CMK (cell line): ENCODE results near the gene TMEM238L.

ENCODE experiments used
- DNase-seq: peaks from one replicate; pipeline ENCODE4 v3.0.0-alpha.2; 2010; ENCODE audit warnings: low read depth

TMEM238L gene

DNA sequence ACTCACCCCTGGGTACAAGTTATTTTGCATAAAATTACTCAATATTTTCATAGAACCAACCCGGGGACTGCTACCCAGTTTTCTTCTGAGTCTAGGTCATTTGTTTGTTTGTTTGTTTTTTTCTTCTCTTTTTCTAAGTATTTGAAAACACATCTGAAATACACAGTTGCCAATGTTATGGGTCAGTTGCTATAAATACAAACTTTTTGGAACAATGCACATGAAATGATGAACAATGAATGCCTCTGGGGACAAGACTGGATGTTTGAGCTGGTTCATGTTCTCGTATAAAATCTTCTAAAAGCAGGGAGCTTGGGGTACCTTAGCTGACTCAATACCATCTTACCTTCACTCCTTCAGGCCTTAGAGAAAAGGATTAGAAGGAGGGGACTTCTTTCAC, 30.5 kb downstream of the TMEM238L start:
- no peak for DNase-seq

DNA sequence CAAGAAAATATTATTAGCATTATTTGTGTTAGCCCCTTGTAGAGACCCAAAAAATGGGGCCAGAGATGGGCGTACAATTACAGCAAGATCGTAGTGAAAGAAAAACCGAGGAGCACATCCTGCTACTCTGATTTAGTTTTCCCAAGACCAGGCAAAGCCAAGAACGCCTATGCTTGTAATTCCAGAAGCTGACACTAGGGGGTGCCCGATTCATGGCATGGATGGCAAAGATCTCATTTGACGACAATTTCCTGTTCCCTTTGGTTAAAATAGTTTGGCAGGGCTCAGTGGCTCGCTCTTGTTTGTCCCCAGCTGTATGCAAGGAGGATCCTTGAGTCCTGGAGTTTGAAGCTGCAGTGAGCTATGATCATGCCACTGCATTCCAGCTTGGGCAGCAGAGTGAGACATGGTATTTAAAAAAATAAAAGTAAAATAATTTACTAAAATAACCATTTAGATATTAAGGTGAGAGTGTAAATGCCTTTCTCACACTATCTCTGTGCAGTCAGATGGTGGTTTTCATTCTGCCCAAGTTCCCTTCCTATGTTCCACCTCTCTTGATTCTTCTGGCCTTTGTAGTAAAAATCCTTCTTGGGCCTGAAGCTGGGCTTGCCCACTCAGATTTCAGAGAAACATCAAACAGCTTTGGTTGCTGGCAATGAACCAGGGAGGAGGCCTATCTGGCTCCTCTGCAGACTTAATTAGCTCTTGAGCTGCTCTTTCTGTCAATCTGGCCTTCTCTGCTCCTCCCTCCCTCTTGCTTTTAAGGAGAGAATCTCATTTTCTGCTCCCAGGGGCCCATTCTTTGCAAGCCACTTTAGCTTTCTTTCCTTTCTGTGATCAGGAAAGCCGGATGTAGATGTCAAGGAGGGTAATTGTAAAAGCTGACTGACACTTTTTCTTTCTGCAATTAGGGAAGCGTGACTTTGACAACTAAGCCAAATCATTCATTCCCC, 31.2 kb downstream of the TMEM238L start:
- peak; percentile 33 for DNase-seq

DNA sequence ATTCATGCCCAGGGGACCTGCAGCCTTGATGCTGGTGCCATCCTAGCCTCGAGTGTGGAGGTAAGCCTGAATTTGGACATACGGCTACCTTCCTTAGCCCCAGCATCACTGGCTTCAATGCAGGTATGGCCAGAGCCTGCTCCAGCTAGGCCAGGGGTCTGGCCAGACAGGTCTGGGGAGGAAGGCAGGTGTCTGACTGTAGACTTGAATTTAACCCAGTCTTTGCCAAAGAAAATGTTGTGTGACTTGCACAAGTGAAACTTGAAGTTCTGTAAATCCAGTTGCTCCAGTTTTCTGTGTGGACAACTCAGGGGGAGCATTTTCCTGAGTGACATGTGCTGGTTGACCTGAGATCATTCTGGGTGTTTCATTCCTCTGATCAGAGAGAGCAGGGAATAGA, 32.8 kb downstream of the TMEM238L start:
- DNase-seq = no peak

DNA sequence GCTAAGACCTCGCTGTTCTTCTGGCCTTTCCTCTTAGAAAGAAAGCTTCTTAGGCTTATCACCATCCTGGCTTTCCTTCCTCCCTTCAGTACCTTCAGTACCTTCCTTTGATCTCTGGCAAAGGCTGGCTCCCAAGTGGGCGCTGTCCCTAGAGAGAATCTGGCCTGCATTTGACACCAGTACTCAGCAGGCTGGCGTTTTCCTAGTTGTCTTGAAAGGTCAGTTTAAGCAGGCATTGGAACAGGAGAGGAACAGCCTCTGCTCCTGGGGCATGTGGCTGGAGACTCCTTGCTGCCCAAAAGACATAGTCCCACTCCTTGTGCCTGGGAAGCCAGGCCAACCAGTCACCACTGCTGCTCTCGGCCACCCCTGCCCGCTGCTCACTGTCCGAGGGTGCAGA, 34.1 kb downstream of the TMEM238L start:
- no peak for DNase-seq

DNA sequence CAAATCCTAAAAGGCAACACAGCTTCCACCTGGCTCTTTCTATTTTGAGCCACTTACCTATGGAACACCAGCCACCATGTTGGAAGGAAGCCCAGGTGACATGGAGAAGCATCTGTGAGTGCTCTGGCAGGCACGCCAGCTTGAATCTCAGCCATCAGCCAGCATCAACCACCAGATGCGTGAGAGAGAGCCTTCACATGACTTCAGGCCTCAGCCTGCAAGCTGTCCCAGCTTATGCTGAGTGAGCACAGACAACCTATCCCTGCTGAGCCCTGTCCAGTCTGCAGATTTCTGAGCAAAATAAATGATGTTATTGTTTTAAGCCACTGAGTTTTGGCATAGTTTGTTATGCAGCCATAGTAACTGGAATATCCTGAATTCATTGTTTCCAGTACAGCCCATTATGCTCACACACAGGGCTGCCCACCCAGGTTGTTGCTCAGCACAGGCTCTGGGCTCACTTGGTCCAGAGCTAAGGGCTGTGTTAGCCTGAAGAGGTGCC, 35.1 kb downstream of the TMEM238L start:
- DNase-seq = no peak

DNA sequence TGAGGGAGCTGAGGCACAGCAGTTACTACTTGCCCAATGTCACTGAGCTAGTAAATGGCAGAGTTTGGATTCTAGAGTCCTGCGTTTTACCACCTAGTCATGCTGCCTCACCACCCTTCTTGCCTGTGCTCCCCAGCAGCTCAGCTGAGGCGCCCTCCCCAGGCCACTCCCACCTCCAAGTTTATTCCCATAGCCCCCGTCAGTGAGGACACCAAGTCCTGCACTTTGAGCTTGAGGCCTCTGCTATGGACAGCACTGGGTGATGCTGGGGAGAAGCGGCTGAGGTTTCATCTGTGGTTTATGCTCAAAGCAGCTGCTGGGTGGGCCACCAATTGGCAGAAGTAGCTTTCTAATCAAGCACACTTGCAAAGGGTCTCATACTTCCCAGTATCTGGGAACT, 36.7 kb downstream of the TMEM238L start:
- no peak for DNase-seq

DNA sequence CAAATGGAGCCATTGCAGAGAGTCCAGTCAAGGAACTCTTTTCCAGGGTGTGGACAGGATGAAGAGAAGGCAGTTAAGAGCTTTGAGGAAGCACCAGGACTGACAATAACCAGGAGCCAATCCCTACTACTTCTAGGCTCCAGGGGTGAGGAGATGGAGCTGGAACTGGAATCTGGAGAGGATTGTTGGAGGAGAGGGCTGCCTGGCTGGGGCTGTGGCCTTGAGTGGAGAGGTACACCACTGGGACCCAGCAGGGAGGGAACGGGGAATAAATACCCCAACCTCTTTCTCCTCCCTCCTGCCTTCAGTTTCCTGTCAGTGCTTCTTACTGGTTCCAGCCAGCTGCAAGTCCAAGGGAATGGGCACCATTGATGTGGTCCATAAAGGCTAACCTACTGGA, 41.9 kb downstream of the TMEM238L start:
- DNase-seq = no peak

DNA sequence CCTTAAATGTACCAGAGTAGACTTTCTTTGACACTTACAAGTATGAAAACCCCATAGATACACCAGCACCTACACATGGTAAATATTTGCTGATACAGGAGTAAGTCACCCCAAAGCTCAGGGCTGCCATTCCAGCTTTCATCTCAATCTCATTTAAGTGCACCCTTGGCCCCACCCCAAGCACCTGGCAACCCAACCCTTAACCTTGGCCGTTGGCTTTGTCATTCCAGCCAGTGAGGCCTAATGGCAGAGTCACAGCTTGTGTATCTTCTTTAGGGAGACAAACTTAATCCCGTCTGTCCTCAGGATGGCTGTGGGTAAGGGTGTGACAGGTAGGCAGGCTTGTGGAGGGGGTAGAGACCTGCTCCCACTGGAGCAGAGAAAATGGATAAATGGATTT, 42.6 kb downstream of the TMEM238L start:
- no peak for DNase-seq

DNA sequence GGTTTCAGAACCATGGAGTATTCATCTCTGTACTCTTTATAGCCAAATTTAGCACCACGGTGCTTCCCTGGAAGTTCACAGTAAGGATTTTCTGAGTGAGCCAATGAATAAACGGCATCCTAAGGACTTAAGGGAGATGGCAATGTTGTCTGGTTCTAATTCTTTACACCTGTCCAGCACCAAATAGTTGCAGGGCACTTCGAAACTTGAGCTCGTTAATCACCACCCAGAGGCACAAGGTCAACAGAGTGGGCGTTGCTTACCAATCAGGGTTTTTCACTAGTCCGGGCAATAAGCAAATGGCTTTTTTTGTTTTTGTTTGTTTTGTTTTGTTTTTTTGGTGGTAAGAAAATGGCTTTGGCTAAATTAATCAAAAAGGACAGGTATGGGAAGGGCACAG, 45.8 kb downstream of the TMEM238L start:
- no peak for DNase-seq

DNA sequence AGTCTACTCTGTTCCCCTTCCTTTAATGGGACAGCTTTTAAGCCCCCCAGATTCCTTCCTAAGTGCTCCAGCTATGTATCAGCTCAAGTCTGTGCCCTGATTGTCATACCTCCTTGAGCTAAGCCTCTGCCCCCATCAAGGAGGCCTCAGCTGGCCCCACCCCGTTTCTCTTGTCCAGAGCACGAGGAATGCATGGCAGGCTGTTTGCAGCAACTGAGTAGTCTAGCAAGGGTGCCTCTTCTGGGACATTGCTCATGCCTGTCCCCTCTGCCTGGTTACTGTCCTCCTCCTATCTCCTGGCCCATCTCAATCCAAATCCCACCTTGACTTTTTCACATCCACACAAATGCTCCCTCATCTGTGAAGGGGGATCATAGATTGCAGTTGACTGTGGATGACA, 46.3 kb downstream of the TMEM238L start:
- no peak for DNase-seq

DNA sequence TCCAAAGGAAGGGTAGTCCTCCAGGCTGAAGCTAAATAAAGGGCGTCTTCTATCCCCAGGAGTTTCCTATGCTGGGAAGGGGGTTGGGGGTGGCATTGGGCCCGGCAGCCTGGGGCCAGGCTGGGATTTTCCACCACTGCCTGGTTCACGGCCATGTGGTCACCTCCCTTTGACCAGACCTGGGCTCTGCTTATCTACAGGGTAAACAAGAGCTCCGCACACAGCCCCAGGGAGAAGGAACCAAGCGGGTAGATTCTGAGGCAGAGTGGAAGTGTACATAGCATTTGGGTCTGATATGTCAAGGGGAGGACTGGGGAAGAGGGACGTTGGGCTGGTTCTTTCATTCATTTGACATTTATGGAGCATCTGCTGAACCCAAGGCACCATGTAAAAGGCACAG, 46.8 kb downstream of the TMEM238L start:
- DNase-seq = no peak

DNA sequence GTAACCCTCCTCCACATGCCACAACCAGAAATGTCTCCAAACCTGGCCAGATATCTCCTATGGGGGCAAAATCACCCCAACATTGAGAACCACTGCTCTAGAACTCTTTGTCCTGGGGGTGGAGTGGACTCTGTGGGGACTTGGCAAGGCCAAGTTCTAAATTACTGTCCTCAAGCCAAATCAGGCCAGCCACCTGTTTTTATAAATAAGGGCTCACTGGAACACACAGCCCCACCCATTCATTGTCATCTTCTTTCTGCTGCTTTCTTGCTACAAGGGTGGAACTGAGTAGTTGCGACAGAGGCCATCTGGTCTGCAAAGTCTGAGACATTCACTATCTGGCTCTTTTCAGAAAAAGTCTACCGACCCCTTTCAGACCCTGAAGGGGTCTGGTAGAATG, 47.3 kb downstream of the TMEM238L start:
- DNase-seq = no peak

DNA sequence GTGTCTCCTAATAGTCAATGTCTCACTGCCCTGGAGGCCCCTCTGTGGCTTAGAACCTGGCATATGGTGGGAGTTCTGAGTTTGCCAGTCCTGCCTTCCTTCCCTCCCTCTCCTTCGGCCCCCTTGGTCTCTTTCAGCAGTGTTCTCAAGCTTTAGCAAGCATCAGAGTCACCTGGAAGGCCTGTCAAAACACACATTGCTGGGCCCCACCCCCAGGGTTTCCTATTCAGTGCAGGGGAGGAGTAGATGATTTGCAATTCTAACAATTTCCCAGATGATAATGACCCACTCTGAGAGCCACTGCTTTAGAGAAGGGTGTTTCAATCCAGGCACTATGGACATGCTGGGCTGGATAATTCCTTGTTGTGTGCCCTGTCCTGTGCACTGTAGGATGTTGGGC, 47.7 kb downstream of the TMEM238L start:
- no peak for DNase-seq

DNA sequence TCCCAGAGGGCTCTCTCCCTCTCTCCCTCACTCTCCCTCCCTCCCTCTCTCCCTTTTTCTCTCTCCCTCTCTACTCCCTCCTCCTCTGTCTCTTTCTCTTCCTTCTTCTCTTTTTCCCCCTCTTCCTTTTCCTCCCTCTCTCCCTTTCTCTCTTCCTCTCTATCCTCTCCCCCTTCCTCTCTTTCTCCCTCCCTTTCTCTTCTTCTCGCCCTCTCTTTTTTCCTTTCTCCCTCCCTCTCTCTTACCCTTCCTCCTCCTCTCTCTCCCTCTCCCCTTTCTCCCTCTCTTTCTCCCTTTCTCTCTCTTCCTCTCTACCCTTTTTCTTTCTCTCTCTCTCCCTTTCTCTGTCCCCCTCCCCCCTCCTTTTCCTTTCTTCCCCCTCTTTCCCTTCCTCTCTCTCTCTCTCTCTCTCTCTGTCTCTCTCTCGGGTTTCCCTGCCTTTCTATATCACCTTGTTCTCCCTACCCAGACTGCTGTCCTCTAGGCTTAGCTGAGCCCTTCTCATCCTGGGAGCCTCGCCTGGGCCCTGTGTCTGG, 48.2 kb downstream of the TMEM238L start:
- no peak for DNase-seq

DNA sequence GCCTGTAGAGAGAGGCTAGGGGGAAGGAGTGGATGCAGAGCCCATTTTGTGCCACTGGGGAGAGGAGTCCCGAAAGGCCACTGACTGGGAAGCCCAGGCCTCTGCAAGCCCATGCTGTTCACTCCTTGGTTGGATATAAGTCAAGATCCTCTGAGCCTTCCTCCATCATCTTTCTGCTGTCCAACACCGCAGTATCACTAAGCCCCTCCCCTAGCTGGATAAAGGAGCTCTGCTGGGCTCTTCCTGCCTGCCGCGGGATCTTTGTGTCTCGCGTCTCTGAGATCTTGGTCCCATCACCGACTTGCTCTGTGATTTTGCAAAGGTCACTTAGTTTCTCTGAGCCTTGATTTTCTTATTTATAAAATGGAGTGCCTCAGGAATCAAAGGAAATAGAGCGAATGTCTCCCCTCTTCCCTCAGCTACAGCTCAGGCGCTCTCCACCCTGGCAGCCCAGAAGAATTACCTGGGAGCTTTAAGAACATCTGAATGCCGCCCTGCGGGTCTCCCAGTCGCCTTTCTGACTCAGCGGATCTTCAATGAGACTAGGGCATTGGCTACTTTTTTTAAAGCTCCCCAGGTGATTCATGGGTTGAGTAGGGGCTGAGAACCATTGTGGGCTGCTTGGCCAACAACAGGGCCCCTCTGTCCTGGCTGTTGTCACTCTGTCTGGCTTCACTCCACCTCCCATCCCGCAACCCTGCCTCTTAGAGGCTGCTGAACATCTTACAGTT, 48.9 kb downstream of the TMEM238L start:
- DNase-seq = no peak

DNA sequence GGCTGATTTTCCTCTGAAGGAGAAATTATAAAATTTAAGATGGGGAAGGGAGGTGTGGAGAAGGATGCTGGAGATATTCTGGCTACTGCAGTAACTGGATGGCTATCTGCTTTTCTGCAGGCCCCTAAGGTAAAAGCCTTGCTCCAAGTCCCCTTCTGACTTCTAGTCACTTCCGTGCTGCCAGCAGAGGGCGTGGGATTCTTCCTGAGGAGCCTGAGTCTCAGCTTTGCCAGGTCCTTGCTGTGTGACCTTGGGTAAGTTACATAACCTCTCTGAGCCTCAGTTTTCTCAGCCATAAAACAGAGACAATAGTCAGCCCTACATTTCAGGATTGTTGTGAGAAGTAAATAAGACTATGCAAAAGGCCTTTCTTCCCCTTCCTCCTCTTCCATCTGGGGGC, 49.8 kb downstream of the TMEM238L start:
- DNase-seq = peak; percentile 25

DNA sequence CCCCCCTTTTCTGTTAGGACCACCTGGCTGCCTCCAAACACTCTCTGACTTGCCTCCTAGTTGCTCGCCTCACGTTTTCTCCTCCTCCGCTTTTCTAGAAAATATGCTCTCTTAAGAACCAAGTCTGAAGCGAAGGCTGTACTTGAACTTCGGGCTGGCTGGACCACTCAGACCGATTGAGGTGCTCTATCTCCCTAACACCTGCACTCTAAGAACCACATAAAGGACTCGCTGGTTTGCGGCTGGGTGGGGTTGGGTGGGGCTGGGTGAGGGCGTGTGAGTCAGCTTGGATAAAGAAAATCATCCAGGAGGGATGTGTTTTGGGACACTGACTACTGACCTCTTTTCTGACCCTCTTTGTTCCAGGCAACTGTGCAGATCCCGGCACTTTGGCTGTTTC, 51.2 kb downstream of the TMEM238L start:
- no peak for DNase-seq

DNA sequence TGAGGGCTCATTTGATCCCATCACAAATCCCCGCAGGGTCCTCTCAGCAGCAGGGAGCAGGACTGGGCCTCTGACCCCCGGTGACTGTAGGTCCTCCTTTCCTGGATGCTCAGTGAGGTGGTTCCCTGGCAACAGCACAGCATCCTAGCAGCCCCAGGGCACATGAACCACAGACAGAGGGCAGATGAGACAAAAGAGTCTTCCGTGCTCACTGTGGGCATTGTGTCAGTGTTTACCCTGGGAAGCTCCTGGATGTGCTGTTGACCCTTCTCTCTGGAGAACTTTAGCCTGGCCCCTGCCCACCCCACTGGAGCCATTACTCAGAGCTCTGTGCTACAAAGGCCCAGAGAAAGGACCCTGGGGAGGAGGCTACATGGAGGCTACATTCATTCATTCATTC, 52.3 kb downstream of the TMEM238L start:
- no peak for DNase-seq

DNA sequence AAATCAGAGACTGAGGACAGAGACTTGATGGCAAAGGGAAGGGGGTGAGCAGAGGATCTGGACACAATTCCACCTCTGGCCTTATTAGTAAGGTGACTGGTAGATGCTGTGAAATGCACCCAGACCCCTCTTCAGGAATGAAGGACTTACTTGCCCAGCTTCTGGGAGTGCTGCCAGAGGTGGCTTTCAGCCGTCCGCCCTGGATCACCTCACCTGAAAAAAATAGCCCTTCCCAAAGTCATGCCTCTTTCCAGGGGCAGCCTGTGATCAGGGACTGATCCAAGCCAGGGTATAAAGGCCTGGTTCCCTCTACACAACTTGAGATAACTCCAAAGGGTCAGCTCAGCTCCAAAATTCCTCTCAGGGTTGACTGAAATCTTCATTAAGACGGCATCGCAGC, 53.7 kb downstream of the TMEM238L start:
- DNase-seq = no peak

DNA sequence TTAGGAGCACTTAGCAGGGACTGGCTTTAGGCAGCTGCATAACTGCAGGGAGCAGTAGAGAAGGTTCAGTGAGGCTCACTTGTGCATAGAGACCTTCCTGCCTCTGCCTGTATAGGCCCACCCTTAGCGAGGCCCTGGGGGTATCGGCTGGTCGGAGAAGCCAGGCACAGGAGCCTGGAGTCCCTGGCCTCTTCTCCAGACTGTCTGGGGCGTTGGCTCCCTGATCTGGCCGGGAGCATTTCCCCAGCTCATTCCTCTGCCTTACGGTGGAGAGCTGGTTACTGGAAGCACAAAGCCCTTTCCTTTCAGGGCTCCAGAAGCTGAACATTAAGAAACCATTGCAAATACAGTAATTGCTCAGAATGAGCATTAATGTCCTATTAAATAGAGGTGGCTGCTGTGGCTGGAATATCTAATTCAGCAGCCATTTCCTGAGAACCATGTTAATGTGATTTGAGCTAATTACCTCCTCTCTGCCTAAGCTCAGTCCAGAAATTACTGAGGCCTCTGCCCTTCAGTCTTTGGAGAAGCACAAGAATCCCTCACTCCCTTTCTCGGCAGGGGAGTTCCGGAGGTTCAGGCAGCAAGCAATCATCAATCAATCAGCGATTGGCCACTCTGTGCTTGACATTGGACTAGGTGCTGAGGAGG, 55.2 kb downstream of the TMEM238L start:
- DNase-seq = no peak

DNA sequence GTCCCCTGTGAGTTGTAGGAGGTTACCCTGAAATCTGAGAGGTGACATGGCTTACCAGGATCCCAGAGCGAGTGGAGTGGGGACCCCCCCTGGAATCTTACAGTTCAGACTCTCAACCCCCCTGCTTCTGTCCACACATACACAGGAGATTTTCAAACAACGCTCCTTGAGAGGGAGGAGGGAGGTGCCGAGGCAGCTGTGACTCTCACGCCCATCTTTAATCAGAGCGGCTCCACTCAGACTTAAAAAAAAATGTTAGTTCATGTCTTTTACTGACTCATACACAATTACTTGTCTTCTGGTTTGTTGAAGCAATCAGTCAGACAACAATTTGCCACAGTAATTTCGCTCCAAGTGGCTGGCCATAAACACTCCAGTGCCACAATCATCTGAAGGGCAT, 58.7 kb downstream of the TMEM238L start:
- no peak for DNase-seq
